CD4-positive, alpha-beta T cell treated with Interleukin-6 for 4 hours (primary cell): ENCODE data around the gene TBC1D3I.
"Not testable (repeated sequence)": the region's sequence is repeated elsewhere in the genome, so short reads cannot be mapped to it uniquely, and the experiment has no call there.

Experiments used
- DNase-seq: peaks from one replicate; pipeline ENCODE4 v3.0.0-alpha.2; 2020; ENCODE audit warnings: mixed read lengths

TBC1D3I gene

DNA sequence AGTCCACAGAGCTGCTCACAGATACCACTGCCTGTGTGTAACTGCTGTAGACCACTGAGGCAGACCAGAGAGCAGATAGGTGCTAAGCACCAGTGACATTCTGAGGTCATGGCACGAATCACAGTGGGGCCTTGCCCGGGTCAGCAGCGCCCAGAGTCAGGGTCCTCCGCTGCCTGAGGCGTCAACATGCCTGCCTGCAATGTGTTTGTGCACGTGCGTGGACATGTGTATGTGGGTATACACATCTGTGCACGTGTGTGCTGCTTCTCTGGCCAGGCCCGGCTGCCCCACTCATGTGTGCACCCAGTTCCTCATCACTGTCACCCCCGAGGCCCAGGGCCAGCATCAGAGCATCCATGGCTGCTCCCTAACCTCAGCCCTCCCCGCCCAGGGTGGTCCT is at the start of gene TBC1D3I:
TSS of gene TBC1D3I (minus strand) at position 101 of the 400 bp plus-strand sequence. CDS start 1,585 bp downstream, outside the sequence.
- not testable (repeated sequence) for DNase-seq

DNA sequence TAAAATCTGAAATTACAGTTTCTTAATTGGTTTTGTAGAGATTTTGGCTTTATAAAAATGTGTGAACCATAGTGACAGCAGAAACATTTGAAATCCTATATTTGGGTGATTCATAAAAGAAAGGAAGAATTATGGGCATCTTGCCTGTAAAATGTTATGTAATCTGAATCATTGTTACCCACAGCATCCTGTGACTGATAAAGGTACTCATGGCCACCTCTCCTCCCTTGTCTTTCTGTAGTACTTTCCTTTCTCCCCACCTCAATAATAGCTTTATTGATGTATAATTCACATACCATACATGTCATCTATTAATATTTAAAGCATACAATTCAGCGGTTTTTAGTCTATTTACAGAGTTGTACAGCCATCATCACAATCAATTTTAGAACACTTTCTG is 30.8 kb upstream of the TBC1D3I start:
- DNase-seq = not testable (repeated sequence)

DNA sequence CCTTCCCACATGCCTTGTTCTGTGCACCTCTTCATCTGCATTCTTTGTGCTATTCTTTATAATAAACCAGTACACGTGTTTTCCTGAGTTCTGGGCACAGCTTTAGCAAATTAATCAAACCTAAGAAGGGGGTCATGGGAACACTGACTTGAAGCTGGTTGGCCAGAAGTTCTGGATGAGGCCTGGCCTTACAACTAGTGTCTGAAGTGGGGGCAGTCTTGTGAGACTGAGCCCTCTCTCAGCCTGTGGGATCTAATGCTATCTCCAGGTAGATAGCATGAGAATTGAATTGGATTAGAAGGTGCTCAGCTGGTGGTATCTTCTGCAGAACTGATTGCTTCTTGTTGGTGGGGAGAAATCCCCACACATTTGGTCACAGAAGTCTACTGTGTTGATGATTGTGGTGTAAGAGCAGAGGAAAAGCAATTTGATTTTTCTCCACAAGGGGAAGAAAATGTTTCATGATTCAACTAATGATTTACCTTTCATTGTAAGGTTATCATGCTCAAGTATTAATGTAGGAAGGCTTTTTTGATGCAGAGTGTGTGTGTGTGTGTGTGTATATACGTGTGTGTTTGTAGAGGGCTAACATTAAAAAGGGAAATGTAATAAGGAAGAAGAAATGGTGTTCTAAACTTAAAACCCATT is 25.7 kb upstream of the TBC1D3I start:
- DNase-seq = not testable (repeated sequence)

DNA sequence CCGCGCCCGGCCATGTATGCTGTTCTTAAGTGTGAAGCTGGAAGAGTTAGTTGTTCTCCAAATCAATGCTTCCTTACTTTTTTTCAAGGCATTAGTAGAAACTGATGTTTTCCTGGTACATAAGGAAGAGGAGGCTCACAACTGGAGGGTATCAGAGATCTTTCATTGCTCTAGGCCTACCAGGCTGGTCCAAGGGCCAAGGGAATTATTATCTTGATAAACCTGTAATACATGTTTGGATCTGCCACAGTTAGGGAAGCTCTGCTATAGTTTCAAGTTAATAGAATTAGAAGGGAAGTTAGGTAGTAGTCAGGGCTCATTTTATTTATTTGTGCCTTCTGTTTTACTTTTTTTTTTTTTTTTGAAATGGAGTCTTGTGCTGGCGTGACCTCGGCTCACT is 19.8 kb upstream of the TBC1D3I start:
- not testable (repeated sequence) for DNase-seq

DNA sequence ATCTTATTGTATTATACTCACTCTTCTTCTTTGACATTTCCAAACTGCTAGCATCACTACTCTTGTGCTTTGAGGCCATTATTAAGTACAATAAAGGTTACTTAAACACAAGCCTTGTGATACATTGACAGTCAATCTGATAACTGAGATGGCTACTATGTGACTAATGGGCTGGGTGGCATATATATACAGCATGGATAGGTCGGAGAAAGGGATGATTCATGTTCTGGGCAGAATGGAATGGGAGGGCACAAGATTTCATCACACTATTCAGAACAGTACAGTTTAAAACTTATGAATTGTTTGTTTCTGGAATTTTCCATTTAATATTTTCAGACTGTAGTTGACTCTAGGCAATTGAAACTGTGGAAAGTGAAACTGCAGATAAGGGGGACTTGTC is 18.9 kb upstream of the TBC1D3I start:
- DNase-seq = not testable (repeated sequence)

DNA sequence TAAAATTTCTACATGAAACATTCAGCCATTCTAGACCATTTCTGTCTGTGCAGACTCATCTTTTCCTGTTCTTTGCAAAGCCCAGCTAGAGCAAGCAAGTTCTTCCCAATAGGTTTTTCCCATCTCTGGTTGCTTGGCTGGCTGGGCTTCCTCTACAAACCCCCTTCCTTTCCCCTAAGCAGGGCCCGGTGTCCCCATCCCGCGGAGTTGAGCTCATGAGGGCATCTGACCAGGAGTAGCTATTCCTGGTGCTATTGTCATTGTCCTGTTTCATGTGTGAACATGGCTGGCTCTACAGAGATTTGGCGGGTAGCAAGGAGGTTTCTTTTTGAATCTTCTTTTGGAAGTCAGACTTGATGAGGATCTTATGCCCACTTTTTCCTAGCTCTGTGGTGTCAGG is 22.3 kb downstream of the TBC1D3I start:
- DNase-seq = not testable (repeated sequence)

DNA sequence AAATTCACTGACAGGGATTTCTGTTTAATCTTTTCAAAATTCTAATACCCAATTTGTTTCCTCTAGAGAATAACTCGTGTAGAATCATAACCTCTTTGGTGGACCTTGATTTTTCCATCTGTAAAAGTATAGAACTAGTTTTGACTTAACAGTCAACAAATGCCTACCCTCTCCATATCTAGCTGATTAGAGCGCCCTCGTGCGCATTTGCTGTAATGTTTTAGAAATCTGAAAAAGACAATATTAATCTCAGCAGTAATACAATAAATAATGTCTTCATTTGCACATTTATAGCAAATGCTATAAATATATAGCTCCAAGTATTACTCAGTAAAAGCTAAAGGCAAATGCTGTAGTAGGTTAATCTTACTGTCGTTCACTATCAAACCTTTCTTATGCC is 34.7 kb downstream of the TBC1D3I start:
- not testable (repeated sequence) for DNase-seq

DNA sequence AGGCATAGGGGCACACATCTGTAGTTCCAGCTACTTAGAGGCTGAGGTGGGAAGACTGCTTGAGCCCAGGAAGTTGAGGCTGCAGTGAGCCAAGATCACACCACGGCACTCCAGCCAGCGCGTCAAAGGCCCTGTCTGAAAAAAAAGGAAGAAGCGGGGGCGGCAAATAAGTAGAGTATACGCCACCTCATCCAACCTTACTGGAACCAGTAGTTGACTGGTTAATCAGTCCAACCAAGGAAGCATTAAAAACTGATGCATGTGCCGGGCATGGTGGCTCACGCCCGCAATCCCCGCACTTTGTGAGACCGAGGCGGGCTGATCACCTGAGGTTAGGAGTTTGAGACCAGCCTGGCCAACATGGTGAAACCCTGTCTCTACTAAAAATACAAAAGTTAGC is 41.4 kb downstream of the TBC1D3I start:
- not testable (repeated sequence) for DNase-seq

DNA sequence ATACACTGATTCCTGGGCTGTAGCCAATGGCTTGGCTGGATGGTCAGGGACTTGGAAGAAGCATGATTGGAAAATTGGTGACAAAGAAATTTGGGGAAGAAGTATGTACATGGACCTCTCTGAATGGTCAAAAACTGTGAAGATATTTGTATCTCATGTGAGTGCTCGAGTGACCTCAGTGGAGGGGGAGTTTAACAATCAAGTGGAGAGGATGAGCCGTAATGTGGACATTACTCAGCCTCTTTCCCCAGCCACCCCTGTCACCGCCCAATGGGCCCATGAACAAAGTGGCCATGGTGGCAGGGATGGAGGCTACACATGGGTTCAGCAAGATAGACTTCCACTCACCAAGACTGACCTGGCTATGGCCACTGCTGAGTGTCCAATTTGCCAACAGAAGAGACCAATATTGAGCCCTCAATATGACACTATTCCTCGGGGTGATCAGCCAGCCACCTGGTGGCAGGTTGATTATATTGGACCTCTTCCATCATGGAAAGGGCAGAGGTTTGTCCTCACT is 42.7 kb downstream of the TBC1D3I start:
- DNase-seq = not testable (repeated sequence)

DNA sequence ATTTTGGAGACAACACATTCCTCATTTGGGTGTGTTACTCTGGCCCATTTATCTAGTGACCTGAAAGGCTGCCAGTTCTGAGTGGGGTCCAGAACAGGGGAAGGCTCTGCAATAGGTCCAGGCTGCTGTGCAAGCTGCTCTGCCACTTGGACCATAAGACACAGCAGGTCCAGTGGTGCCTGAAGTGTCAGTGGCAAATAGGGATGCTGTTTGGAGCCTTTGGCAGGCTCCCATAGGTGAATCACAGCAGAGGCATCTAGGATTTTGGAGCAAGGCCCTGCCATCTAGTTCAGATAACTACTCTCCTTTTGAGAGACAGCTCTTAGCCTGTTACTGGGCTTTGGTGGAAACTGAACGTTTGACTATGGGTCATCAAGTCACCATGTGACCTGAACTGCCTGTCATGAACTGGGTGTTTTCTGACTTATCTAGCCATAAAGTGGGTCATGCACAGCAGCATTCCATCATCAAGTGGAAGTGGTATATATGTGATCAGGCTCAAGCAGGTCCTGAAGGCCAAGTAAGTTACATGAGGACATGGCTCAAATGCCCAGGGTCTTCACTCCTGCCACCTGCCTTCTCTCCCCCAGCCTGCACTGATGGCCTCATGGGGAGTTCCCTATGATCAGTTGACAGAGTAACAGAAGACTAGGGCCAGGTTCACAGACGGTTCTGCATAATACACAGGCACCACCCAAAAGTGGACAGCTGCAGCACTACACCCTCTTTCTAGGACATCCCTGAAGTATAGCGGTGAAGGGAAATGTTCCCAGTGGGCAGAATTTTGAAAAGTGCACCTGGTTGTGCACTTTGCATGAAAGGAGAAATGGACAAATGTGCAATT is 43.4 kb downstream of the TBC1D3I start:
- not testable (repeated sequence) for DNase-seq

DNA sequence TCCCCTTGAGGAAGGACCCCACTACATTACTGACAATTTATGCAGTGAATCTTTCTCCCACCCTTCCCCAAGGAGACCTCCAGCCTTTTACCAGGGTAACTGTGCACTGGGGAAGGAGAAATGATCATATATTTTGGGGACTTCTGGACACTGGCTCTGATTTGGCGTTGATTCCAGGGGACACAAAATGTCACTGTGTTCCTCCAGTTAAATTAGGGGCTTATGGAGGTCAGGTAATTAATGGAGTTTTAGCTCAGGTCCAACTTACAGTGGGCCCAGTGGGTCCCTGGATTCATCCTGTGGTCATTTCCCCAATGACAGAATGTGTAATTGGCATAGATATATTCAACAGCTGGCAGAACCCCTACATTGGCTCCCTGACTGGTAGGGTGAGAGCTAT is 44.8 kb downstream of the TBC1D3I start:
- not testable (repeated sequence) for DNase-seq

DNA sequence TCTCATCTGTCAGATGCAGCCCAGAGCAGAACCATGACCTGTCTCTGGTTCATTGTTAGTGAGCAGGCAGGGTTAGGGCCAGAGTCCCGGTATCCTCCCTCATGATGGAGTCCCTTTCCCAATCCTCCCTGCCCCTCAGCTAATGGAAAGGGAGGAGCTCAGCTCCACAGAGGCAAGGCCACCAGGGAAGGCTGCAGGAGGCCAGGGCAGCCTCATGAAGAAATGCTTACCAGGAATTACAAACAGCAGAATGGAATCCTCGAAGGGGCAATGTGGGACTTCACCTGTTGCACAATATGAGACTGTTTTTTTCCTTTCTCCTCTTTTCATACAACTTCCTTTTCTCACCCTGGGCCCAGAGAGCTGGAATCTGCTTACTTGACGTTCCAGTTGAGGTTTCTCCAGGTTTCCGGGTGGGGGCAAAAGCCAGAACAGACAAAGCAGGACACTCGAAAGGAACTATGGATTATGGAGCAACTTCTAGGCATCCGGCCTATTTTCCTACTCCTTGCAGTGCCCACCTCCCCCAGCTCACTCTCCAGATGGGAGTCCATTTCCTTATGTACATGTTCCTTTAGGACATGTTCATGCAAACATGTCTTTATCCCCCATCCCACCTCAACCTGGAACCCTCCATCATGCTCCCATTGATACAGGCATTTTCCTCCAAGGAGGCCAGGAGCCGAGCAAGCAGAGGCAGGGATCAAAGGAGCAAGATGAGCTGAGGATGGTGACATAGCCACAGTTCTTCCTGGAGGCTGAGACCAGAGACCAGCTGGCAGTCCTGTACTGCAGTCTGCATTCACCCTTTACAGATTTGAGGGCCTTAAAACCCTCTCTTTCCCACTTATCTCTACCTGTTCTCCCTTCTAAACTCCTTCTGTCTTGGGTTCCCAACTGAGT is 48.7 kb downstream of the TBC1D3I start:
- DNase-seq = not testable (repeated sequence)

DNA sequence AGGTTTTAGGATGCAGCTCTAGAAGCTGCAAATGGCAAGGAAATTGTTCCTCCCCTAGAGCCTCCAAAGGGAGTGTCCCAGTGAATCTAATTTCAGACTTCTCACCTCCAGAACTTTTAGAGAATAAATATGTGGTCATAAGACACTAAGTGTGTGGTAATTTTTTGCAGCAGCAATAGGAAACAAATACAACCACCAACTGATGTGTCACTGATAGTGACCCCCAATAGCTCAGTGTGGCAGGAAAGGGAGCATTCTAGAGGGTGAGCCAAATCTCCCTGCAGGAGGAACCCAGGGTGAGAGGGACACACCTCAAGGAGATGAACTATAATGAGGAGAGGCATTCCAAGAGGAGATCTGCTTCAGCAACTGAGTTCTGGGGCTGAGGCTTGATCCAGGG is 49.5 kb downstream of the TBC1D3I start:
- no peak for DNase-seq

DNA sequence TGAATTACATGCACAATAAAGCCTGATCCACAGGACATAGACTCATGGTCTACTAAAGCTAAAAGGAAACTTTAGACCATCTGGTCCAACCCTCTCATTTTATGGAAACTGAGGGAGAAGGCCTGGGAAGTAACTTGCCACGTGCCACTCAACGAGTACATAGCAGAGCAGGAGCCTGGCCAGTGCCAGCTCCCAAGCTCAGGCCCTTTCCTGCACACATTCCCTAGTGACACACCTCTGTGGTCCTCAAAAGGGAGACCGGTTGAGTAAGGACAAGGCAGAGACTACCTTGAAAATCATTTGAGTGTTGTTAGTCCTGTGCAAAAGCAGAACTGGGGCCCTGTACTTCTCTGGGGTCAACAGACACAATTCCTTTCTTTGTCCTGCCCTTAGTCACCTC is 50.7 kb downstream of the TBC1D3I start:
- no peak for DNase-seq

DNA sequence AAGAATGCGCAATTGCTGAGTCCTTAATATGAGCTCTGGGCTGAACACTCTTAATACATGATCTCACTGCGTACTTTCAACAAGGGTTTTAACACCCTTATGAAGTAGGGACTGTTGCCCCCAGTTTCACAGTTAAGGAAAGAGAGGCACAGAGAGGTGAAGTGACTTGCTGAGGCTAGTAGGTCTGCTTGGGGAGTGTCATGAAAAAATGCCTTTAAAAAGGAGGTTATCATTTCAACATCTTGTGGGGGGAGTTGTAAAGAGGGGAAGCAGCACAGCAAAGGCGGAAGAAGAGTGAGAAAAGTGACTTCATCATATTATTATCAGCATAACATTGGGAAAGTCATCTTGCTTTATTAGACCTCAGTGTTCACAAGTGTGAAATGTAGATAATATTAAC is 51.4 kb downstream of the TBC1D3I start:
- no peak for DNase-seq

DNA sequence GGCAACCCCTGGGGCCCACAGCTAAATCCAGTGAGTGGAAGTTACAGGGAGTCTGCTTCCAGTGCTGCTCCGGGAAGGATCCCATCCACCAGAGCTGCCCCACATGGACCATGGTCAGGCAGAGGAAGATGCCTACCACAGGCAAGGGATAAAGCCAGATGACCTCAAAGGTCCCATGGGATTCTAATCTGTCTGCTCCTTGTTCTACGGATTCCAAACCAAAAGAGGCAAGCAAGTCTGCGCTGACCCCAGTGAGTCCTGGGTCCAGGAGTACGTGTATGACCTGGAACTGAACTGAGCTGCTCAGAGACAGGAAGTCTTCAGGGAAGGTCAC is 52.1 kb downstream of the TBC1D3I start:
- no peak for DNase-seq

DNA sequence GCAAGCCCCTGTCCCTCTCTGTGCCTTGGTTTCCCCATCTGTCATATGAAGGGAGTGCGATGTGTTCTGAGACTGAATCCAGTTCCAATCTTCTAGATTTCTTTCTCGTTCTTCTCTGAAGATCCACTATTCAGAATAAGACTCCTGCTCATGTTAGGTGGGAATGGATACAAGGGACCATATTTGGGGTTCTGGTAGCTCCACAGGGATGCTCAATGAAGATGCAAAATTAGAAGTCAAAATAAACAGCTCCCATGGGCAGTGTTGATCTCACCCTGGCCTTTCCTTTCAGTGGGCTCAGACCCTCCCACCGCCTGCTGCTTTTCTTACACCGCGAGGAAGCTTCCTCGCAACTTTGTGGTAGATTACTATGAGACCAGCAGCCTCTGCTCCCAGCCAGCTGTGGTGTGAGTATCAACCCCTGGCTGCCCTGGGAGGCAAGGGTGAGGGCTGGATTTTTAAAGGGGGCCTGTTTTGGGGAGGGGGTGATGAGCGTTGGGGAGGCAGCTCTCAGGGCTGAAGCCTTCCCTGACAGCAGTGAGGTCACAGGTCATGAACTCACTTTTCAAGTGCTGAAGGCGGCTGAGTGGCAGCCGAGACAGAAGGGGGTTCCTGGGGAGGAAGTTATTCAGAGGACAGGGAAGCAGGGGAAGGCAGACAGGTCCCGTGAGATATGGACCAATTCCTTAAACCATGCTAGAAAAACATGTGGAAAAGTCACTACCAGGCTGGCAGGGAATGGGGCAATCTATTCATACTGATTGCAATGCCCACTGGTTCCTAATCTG is 52.7 kb downstream of the TBC1D3I start:
- not testable (repeated sequence) for DNase-seq

DNA sequence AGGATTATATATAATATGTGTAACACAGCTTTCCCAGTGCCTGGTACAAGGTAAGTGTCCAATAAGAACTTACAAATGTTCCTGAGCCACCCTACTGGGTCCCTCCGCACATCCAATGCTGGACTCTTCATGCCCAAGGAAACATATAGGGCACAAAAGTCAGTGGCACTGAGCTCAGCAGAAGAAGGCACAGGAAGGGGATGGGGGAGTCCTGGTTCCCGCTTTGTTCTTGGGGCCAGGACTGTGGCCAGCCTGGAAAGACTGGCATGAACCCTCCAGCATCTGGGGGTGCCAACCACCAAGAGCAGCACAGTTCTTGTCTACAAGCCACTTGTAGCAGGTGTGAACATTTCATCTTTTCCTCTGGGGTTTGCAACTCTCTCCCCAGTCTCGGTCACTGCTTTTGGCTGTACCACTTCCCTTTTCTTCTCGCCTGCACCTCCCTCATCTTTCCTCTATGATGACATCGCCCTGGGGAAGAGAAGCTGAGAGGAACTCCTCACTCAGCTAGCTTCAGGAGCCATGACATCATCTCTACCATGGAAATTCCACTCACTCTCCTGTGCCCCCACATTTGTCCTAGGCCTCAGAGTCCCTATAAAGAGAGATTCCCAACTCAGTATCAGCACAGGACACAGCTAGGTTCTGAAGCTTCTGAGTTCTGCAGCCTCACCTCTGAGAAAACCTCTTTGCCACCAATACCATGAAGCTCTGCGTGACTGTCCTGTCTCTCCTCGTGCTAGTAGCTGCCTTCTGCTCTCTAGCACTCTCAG is 53.7 kb downstream of the TBC1D3I start, which contains the start of gene CCL4L2:
TSS of gene CCL4L2 (plus strand) at position 625 of the 773 bp plus-strand sequence.
- not testable (repeated sequence) for DNase-seq

DNA sequence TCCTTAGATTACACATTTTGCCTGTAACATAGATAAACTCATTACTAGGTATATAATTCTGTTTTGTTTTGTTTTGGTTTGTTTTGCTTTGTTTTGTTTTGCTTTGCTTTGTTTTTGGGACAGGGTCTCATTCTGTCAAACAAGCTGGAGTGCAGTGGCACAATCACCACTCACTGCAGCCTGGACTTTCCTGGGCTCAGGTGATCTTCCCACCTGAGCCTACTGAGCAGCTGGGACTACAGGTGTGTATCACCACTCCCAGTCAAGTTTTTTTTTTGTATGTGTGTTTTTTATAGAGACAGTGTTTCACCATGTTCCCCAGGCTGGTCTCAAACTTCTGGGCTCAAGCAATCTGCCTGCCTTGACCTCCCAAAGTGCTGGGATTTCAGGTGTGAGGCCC is 54.8 kb downstream of the TBC1D3I start:
- DNase-seq = no peak

DNA sequence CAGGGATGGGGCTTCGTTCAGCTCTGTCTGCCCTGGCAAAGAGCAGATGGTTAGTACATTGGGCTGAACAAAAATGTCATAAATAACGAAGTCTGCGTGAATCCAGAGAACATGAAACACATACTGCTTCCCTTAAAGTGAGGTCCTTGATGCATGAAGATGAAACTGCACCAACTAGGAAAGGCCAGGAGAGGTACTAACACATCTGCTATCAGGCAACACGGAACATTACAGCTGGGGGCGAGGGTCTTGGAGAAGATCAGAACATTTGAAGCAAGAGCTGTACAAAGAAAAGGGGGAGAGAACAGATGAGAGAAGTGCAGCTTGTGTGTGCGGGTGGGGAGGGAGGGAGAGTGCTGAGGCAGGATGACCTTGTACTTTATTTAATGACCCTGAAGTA is 57.0 kb downstream of the TBC1D3I start:
- not testable (repeated sequence) for DNase-seq

DNA sequence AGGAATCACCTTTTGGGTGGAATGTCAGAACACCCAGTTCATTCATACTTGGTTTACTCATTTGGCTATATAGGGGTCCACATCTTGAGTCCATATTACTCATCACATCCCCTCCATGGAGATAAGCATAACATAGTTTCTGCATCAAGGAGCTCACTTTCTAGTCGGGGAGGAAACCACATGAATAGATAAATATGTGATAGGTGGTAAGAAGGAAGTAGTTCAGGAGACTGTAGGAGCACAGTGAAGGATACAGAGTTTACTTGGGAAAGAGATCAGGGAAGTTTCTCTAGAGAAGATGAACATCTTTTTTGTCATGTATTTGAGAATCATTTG is 57.9 kb downstream of the TBC1D3I start:
- DNase-seq = not testable (repeated sequence)
